Measurements from ENCODE around the gene ZSCAN9. TPM values are rescaled to one million over a fixed set of nuclear protein-coding genes. Genes with fewer than 3 reads are reported as not detected.

The ZSCAN9 gene
- total and polyA plus RNA-seq, 2 donors (not counting 3 experiments of a cell fraction or from before 2014, with no cell fraction given) = 11.7 to 18.0 TPM

DNA sequence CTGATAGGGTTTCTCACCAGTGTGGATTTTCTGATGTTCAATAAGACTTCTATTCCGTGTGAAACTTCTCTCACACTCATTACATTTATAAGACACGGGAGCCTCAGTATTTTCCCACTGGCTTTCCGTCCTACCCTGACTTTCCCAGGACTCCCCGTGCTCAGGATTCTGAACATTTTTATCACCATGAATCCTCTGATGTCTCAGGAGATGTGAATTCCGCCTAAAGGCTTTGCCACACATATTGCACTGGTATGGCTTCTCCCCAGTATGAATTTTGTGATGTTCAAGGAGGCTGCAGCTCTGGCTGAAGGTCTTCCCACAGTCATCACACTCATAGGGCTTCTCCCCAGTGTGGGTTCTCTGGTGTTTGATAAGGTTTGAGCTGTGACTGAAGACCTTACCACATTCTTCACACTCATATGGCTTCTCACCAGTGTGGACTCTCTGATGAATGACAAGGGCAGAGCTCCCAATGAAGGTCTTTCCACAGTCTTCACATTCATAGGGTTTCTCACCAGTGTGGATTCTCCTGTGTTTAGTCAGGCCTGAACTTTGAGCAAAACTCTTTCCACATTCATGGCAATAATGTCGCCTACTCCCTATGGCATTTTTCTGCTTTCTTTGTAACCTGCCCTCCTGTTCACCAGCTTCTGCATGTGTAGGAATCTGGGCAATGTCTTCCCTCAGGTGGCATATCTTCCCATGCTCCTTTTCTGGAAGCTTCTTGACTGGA, 20.3 kb downstream of the ZSCAN9 start:
- Histone ChIP-seq H3K36me3 (ENCODE audit: control insufficient read depth in 2 of 2, extremely low read depth in 1 of 2, insufficient read depth in 2 of 2, low read length in 2 of 2) (peaks cover 0 to 10% of the 10 kb centered on the region in 2 experiments), H4K20me1 (replicated peaks; ENCODE audit: control insufficient read depth, extremely low read depth, insufficient read depth, low read length) (no peaks in the 10 kb centered on the region), H3K4me3 (replicated peaks in 1 of 3; ENCODE audit: insufficient read depth in 1 of 3, low read depth in 1 of 3, low read length in 3 of 3) (no peak overlapping the region), H2AFZ (ENCODE audit: low read depth, low read length) (no peak overlapping the region), H3K4me2 (ENCODE audit: insufficient read depth, low read length) (no peak overlapping the region), H3K9ac (replicated peaks; ENCODE audit: extremely low read depth, insufficient read depth, low read length) (no peak overlapping the region), H3K4me1 (ENCODE audit: control insufficient read depth, extremely low read depth, insufficient read depth, low read length) (no peaks in the 10 kb centered on the region), H3K79me2 (ENCODE audit: control insufficient read depth, insufficient read depth, low read length) (no peaks in the 10 kb centered on the region), H3K9me1 (replicated peaks; ENCODE audit: control insufficient read depth, extremely low read depth, insufficient read depth, low read length) (no peaks in the 10 kb centered on the region), H3K9me3 (replicated peaks; ENCODE audit: control insufficient read depth, insufficient read depth, low read length) (no peaks in the 10 kb centered on the region), H3K27me3 (ENCODE audit: control insufficient read depth in 2 of 2, insufficient read depth in 2 of 2, low read length in 2 of 2) (no peaks in the 10 kb centered on the region), H3K27ac (ENCODE audit: insufficient read depth, low read depth, low read length) (no peak overlapping the region)
- dilution Hi-C loops (cut with MboI; ENCODE audit: extremely low pct_ligation_motif_present, low sequenced_read_pairs) = no loop called here
- ChIA-PET CTCF (interaction anchor here (0.9 kb wide), 1 partner anchor 111 kb away, joined by 3 read pairs; no protein-coding TSS in a partner anchor), POLR2A (no interaction called here)
- FAIRE-seq = no peak
- intact Hi-C loops (cut with micrococcal nuclease) = no loop called here
- BruUV-seq (replicated peaks) = no TSS peak
- no peak for DNase-seq (ENCODE audit: low read depth, low spot score)
- no peak for TF ChIP-seq POLR2AphosphoS5 (IDR thresholded peaks at IDR 0.05; ENCODE audit: insufficient read depth, low read depth, low read length)
- no peak for TF ChIP-seq MYC (IDR thresholded peaks at IDR 0.05; ENCODE audit: low read depth, low read length)
- TF ChIP-seq, protein P1, sequence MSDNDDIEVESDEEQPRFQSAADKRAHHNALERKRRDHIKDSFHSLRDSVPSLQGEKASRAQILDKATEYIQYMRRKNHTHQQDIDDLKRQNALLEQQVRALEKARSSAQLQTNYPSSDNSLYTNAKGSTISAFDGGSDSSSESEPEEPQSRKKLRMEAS (IDR thresholded peaks at IDR 0.05; ENCODE audit: insufficient read depth, insufficient read length) = no peak
- TF ChIP-seq, protein P2, sequence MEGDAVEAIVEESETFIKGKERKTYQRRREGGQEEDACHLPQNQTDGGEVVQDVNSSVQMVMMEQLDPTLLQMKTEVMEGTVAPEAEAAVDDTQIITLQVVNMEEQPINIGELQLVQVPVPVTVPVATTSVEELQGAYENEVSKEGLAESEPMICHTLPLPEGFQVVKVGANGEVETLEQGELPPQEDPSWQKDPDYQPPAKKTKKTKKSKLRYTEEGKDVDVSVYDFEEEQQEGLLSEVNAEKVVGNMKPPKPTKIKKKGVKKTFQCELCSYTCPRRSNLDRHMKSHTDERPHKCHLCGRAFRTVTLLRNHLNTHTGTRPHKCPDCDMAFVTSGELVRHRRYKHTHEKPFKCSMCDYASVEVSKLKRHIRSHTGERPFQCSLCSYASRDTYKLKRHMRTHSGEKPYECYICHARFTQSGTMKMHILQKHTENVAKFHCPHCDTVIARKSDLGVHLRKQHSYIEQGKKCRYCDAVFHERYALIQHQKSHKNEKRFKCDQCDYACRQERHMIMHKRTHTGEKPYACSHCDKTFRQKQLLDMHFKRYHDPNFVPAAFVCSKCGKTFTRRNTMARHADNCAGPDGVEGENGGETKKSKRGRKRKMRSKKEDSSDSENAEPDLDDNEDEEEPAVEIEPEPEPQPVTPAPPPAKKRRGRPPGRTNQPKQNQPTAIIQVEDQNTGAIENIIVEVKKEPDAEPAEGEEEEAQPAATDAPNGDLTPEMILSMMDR (IDR thresholded peaks at IDR 0.05; ENCODE audit: extremely low read depth in 1 of 2, insufficient read depth in 1 of 2, low read depth in 1 of 2, low read length in 2 of 2) = no peak

DNA sequence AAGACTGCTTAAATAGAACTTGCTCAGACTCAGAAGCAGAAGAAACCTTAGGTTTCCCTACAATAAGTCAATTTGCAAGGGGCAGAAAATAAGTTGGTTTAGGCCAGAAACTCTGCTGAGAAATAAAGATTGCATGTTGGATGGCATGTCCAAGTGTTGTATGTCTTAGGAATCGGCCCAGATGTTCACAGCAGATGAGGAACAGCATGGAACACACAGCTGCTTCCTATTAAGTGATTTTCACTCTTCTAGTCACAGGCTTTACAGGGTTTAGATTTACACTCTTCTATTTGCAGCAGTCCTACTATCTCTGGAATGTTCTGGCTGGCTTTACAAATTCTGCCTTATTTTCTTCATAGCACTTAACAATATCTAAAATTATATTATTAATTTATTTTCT, 23.8 kb downstream of the ZSCAN9 start:
- FAIRE-seq (no peak), DNase-seq (ENCODE audit: low read depth, low spot score) (no peak)
- H4K20me1 ChIP-seq (replicated peaks; ENCODE audit: control insufficient read depth, extremely low read depth, insufficient read depth, low read length) = no peaks in the 10 kb centered on the region
- BruUV-seq (replicated peaks) = no TSS peak
- H3K27ac ChIP-seq (ENCODE audit: insufficient read depth, low read depth, low read length) = no peak overlapping the region
- no peaks in the 10 kb centered on the region for H3K27me3 ChIP-seq (ENCODE audit: control insufficient read depth in 2 of 2, insufficient read depth in 2 of 2, low read length in 2 of 2)
- H3K4me3 ChIP-seq (replicated peaks in 1 of 3; ENCODE audit: insufficient read depth in 1 of 3, low read depth in 1 of 3, low read length in 3 of 3) = no peak overlapping the region
- no peaks in the 10 kb centered on the region for H3K9me3 ChIP-seq (replicated peaks; ENCODE audit: control insufficient read depth, insufficient read depth, low read length)
- H3K36me3 ChIP-seq (ENCODE audit: control insufficient read depth in 2 of 2, extremely low read depth in 1 of 2, insufficient read depth in 2 of 2, low read length in 2 of 2) = peaks cover 0 to 10% of the 10 kb centered on the region in 2 experiments
- intact Hi-C loops (cut with micrococcal nuclease) (loop anchor here (1.0 kb wide), 1 partner anchor 45 kb away; no protein-coding TSS in a partner anchor), dilution Hi-C loops (cut with MboI; ENCODE audit: extremely low pct_ligation_motif_present, low sequenced_read_pairs) (no loop called here)
- CTCF ChIA-PET = no interaction called here
- H3K9ac ChIP-seq (replicated peaks; ENCODE audit: extremely low read depth, insufficient read depth, low read length) = no peak overlapping the region
- H3K9me1 ChIP-seq (replicated peaks; ENCODE audit: control insufficient read depth, extremely low read depth, insufficient read depth, low read length) = no peaks in the 10 kb centered on the region
- TF ChIP-seq, protein P2 (IDR thresholded peaks at IDR 0.05; ENCODE audit: extremely low read depth in 1 of 2, insufficient read depth in 1 of 2, low read depth in 1 of 2, low read length in 2 of 2) = no peak
- no peak for TF ChIP-seq EZH2 (IDR thresholded peaks at IDR 0.05; ENCODE audit: borderline replicate concordance, low read depth, low read length, severe bottlenecking)
- no peak for TF ChIP-seq JUN (IDR thresholded peaks at IDR 0.05; ENCODE audit: borderline replicate concordance, insufficient read depth, insufficient read length, low read depth)
- no peak for TF ChIP-seq POLR2AphosphoS5 (IDR thresholded peaks at IDR 0.05; ENCODE audit: insufficient read depth, low read depth, low read length)
- TF ChIP-seq FOS (IDR thresholded peaks at IDR 0.05; ENCODE audit: borderline replicate concordance, insufficient read depth, low read length) = no peak
- TF ChIP-seq POLR2A (IDR thresholded peaks at IDR 0.05; ENCODE audit: low read depth, low read length) = no peak
- no peak for TF ChIP-seq GATA2 (IDR thresholded peaks at IDR 0.05; ENCODE audit: insufficient read depth, insufficient read length, low read depth, low read length)
- no peak for TF ChIP-seq MYC (IDR thresholded peaks at IDR 0.05; ENCODE audit: low read depth, low read length)
- TF ChIP-seq, protein P1 (IDR thresholded peaks at IDR 0.05; ENCODE audit: insufficient read depth, insufficient read length) = no peak
- peaks cover 12% of the 10 kb centered on the region for H3K4me1 ChIP-seq (ENCODE audit: control insufficient read depth, extremely low read depth, insufficient read depth, low read length)
- H2AFZ ChIP-seq (ENCODE audit: low read depth, low read length) = no peak overlapping the region
- no peaks in the 10 kb centered on the region for H3K79me2 ChIP-seq (ENCODE audit: control insufficient read depth, insufficient read depth, low read length)
- no peak overlapping the region for H3K4me2 ChIP-seq (ENCODE audit: insufficient read depth, low read length)
- POLR2A ChIA-PET = no interaction called here
